Right lobe of liver (tissue), 4 donors: Measurements from ENCODE around the gene NFIA.

Experiments used
- POLR2A ChIP-seq: fragments of 450-650 bp; IDR thresholded peaks from one replicate; pipeline ENCODE4 v1.6.1; 2017; ENCODE audit warnings: antibody characterized with exemption, mild to moderate bottlenecking
- TF ChIP-seq, protein P1 (sequence below), 4 donors: fragments of 200-600 bp in 3 of 4; fragments of 450-650 bp in 1 of 4; IDR thresholded peaks; one replicate each; pipeline versions ENCODE4 v1.5.1 to v1.8.0; 2016 to 2022; ENCODE audit warnings: antibody characterized with exemption in 4 of 4, mild to moderate bottlenecking in 2 of 4
- donor health status: DM: no; HTN: no; CAD: no.
- donor health status: DM: no; HTN: no; CAD: no.
- donor health status: DM: no; HTN: yes; CAD: no.

DNA sequence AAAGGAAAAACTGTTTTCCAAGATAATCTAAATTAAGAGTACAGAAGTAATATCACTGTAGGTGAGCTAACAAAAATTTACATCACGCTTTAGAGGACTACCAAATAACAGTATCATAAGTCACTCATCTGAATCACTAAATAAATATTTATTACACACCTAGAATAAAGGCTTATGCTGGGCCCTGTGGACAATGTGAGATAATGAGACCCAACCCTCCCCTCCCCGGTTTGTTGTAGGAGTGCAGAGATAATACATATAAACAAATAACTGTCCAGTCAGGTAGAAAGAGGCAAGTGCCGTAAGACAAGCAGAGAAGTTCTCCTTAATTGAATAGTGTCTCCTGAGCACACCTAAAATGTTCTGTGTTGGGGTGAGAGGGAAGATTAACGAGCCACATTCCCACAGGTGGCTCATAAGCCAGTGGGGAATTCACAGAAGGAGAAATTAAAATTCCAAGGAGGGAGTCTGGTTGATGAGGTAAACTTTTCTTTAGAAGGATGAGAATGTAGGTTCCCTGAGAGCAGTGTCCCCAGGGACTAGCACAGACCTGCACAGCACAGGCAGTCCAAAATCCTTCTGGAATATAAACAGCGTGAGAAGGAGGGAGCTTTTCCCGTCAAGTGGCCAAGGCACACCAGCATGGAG lies 241.4 kb downstream of the NFIA start:
- TF ChIP-seq, protein P1, sequence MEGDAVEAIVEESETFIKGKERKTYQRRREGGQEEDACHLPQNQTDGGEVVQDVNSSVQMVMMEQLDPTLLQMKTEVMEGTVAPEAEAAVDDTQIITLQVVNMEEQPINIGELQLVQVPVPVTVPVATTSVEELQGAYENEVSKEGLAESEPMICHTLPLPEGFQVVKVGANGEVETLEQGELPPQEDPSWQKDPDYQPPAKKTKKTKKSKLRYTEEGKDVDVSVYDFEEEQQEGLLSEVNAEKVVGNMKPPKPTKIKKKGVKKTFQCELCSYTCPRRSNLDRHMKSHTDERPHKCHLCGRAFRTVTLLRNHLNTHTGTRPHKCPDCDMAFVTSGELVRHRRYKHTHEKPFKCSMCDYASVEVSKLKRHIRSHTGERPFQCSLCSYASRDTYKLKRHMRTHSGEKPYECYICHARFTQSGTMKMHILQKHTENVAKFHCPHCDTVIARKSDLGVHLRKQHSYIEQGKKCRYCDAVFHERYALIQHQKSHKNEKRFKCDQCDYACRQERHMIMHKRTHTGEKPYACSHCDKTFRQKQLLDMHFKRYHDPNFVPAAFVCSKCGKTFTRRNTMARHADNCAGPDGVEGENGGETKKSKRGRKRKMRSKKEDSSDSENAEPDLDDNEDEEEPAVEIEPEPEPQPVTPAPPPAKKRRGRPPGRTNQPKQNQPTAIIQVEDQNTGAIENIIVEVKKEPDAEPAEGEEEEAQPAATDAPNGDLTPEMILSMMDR (IDR thresholded peaks at IDR 0.05): no peak
- no peak for TF ChIP-seq POLR2A
